GM23338 (cell line): ENCODE results near the gene SDC3. TPM values are rescaled to one million over a fixed set of nuclear protein-coding genes. Genes with fewer than 3 reads are reported as not detected.

Experiments used
- ATAC-seq: fragments of 200-7000 bp; cut with Tn5 transposase; 3 replicates; pipeline ENCODE4 v1.9.1; 2020
- DNase-seq: peaks from one replicate; pipeline ENCODE4 v3.0.0-alpha.2; 2015; ENCODE audit warnings: low spot score
- H2AFZ ChIP-seq: fragments of 200-600 bp; sonication (generic); 2 replicates; pipeline ENCODE4 v1.8.0; 2016; ENCODE audit warnings: antibody characterized with exemption, mild to moderate bottlenecking, moderate library complexity
- H3F3A ChIP-seq: fragments of 200-600 bp; sonication (generic); replicated peaks from 2 replicates; pipeline ENCODE4 v1.8.0; 2017; ENCODE audit warnings: antibody characterized with exemption, mixed run types, low read depth
- H3K27ac ChIP-seq: fragments of 200-600 bp; sonication (generic); 2 replicates; pipeline ENCODE4 v1.6.1; 2016; ENCODE audit warnings: low read depth
- H3K27me3 ChIP-seq: fragments of 200-600 bp; sonication (generic); 2 replicates; pipeline ENCODE4 v1.8.0; 2016; ENCODE audit warnings: mild to moderate bottlenecking, mixed run types, moderate library complexity; ENCODE audit not compliant: insufficient read depth
- H3K36me3 ChIP-seq: fragments of 200-600 bp; sonication (generic); 2 replicates; pipeline ENCODE4 v1.8.0; 2016; ENCODE audit warnings: mild to moderate bottlenecking; ENCODE audit not compliant: insufficient read depth
- H3K4me1 ChIP-seq: fragments of 200-600 bp; sonication (generic); 2 replicates; pipeline ENCODE4 v1.8.0; 2016; ENCODE audit warnings: mild to moderate bottlenecking, moderate library complexity; ENCODE audit not compliant: insufficient read depth
- H3K4me2 ChIP-seq: fragments of 200-600 bp; sonication (generic); 2 replicates; pipeline ENCODE4 v1.7.1; 2017; ENCODE audit warnings: mixed run types
- H3K4me3 ChIP-seq: fragments of 200-600 bp; sonication (generic); 2 replicates; pipeline ENCODE4 v1.6.1; 2016; ENCODE audit warnings: mixed run types
- H3K79me2 ChIP-seq: fragments of 200-600 bp; sonication (generic); replicated peaks from 2 replicates; pipeline ENCODE4 v1.8.0; 2017; ENCODE audit warnings: mild to moderate bottlenecking; ENCODE audit not compliant: insufficient read depth
- H3K9me2 ChIP-seq: fragments of 200-600 bp; sonication (generic); 2 replicates; pipeline ENCODE4 v1.8.0; 2017; ENCODE audit not compliant: insufficient read depth
- H4K20me1 ChIP-seq: fragments of 200-600 bp; sonication (generic); replicated peaks from 2 replicates; pipeline ENCODE4 v1.8.0; 2017; ENCODE audit warnings: mild to moderate bottlenecking; ENCODE audit not compliant: insufficient read depth
- H3K27ac Mint-ChIP-seq: 2 replicates; pipeline ENCODE4 v1.8.0; 2020; ENCODE audit warnings: inconsistent platforms, mild to moderate bottlenecking, moderate library complexity, mixed read lengths
- H3K27me3 Mint-ChIP-seq: 3 replicates; pipeline ENCODE4 v1.8.0; 2022; ENCODE audit warnings: low read depth, mild to moderate bottlenecking, moderate library complexity, mixed read lengths, inconsistent platforms; ENCODE audit not compliant: insufficient read depth, poor library complexity
- H3K36me3 Mint-ChIP-seq: 3 replicates; pipeline ENCODE4 v1.8.0; 2021; ENCODE audit warnings: low read depth, mild to moderate bottlenecking, inconsistent platforms, moderate library complexity, mixed read lengths
- H3K4me1 Mint-ChIP-seq: 3 replicates; pipeline ENCODE4 v1.8.0; 2020; ENCODE audit warnings: mild to moderate bottlenecking, inconsistent platforms, mixed read lengths
- H3K4me3 Mint-ChIP-seq: 3 replicates; pipeline ENCODE4 v1.8.0; 2021; ENCODE audit warnings: moderate library complexity, mild to moderate bottlenecking, inconsistent platforms, mixed read lengths
- H3K9me3 Mint-ChIP-seq: 3 replicates; pipeline ENCODE4 v1.8.0; 2020; ENCODE audit warnings: moderate library complexity, mild to moderate bottlenecking, inconsistent platforms, mixed read lengths
- EZH2 ChIP-seq: fragments of 200-600 bp; sonication (generic); IDR thresholded peaks from one replicate; pipeline ENCODE4 v1.8.0; 2017; ENCODE audit warnings: antibody characterized with exemption, mild to moderate bottlenecking, low read depth; ENCODE audit not compliant: unreplicated experiment
- JUNB ChIP-seq: IDR thresholded peaks from one replicate; pipeline ENCODE4 v1.6.1; 2016; ENCODE audit warnings: antibody characterized with exemption; ENCODE audit not compliant: unreplicated experiment
- STAT1 ChIP-seq: IDR thresholded peaks from one replicate; pipeline ENCODE4 v1.6.1; 2016; ENCODE audit warnings: antibody characterized with exemption; ENCODE audit not compliant: unreplicated experiment
- ZNF114 ChIP-seq: fragments of 250-450 bp; sonication (Bioruptor Pico); IDR thresholded peaks from 2 replicates; pipeline ENCODE4 v1.5.0; 2020; ENCODE audit warnings: mild to moderate bottlenecking, moderate library complexity
- polyA plus RNA-seq: library from polyadenylated mRNA; unstranded; fragments of >200 nt; fragmentation: Nextera tagmentation; extraction: Ambion mirVana; gene quantifications from 2 replicates; pipeline ENCODE4 v1.2.1, GENCODE V29; 2016
- total RNA-seq: library from RNA; depleted of rRNA; stranded (reverse); fragments of >200 nt; shearing (Covaris generic); gene quantifications from 2 replicates; pipeline ENCODE4 v1.2.3, GENCODE V29; 2014
- TF ChIP-seq, protein P1 (sequence below): fragments of 250-450 bp; sonication (Bioruptor Pico); IDR thresholded peaks from 2 replicates; pipeline ENCODE4 v1.5.0; 2020; ENCODE audit warnings: mild to moderate bottlenecking, moderate library complexity
- TF ChIP-seq, protein P2 (sequence below): IDR thresholded peaks from 2 replicates; pipeline ENCODE4 v1.6.1; 2016; ENCODE audit warnings: antibody characterized with exemption
- TF ChIP-seq, protein P3 (sequence below): IDR thresholded peaks from one replicate; pipeline ENCODE4 v1.6.1; 2018; ENCODE audit warnings: antibody characterized with exemption; ENCODE audit not compliant: unreplicated experiment

The SDC3 gene
- total and polyA plus RNA-seq, 2 experiments from 2014 or later: 5.2 to 29.7 TPM

DNA sequence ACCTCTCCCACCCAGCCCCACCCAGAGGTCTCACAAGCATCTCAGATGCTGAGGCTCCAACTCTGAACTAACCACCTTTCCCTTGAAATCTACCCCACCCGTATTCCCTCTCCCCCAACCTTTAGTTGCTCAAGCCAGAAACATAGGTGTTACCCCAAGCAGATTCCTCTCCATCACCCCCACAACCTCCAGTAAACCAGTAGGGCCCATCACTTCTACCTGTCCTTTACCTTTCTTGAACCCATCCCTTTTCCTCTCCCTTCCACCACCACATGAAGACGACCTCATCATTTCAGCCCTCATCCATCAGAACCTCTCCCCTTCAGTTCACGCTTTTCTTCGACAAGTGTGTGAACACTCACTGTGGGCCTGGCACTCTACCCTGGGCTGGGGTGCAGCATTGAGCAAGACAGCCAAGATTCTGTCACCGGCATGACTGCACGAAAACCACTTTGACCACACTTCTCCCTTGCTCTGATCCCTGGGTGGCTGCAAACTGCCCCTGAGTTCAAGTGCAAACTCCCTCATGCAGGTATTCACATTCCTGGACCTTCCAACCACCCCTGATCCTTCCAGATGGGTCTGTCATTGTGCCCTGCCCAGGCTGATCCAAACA lies 85.5 kb downstream of the SDC3 start (continued):
- TF ChIP-seq, protein P1, sequence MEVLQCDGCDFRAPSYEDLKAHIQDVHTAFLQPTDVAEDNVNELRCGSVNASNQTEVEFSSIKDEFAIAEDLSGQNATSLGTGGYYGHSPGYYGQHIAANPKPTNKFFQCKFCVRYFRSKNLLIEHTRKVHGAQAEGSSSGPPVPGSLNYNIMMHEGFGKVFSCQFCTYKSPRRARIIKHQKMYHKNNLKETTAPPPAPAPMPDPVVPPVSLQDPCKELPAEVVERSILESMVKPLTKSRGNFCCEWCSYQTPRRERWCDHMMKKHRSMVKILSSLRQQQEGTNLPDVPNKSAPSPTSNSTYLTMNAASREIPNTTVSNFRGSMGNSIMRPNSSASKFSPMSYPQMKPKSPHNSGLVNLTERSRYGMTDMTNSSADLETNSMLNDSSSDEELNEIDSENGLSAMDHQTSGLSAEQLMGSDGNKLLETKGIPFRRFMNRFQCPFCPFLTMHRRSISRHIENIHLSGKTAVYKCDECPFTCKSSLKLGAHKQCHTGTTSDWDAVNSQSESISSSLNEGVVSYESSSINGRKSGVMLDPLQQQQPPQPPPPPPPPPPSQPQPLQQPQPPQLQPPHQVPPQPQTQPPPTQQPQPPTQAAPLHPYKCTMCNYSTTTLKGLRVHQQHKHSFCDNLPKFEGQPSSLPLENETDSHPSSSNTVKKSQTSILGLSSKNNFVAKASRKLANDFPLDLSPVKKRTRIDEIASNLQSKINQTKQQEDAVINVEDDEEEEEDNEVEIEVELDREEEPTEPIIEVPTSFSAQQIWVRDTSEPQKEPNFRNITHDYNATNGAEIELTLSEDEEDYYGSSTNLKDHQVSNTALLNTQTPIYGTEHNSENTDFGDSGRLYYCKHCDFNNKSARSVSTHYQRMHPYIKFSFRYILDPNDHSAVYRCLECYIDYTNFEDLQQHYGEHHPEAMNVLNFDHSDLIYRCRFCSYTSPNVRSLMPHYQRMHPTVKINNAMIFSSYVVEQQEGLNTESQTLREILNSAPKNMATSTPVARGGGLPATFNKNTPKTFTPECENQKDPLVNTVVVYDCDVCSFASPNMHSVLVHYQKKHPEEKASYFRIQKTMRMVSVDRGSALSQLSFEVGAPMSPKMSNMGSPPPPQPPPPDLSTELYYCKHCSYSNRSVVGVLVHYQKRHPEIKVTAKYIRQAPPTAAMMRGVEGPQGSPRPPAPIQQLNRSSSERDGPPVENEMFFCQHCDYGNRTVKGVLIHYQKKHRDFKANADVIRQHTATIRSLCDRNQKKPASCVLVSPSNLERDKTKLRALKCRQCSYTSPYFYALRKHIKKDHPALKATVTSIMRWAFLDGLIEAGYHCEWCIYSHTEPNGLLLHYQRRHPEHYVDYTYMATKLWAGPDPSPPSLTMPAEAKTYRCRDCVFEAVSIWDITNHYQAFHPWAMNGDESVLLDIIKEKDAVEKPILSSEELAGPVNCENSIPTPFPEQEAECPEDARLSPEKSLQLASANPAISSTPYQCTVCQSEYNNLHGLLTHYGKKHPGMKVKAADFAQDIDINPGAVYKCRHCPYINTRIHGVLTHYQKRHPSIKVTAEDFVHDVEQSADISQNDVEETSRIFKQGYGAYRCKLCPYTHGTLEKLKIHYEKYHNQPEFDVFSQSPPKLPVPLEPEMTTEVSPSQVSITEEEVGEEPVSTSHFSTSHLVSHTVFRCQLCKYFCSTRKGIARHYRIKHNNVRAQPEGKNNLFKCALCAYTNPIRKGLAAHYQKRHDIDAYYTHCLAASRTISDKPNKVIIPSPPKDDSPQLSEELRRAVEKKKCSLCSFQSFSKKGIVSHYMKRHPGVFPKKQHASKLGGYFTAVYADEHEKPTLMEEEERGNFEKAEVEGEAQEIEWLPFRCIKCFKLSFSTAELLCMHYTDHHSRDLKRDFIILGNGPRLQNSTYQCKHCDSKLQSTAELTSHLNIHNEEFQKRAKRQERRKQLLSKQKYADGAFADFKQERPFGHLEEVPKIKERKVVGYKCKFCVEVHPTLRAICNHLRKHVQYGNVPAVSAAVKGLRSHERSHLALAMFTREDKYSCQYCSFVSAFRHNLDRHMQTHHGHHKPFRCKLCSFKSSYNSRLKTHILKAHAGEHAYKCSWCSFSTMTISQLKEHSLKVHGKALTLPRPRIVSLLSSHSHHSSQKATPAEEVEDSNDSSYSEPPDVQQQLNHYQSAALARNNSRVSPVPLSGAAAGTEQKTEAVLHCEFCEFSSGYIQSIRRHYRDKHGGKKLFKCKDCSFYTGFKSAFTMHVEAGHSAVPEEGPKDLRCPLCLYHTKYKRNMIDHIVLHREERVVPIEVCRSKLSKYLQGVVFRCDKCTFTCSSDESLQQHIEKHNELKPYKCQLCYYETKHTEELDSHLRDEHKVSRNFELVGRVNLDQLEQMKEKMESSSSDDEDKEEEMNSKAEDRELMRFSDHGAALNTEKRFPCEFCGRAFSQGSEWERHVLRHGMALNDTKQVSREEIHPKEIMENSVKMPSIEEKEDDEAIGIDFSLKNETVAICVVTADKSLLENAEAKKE (CRISPR knock-in tag): no peak
- no peak for TF ChIP-seq EZH2
- no peak for TF ChIP-seq ZNF114 (CRISPR knock-in tag)
- TF ChIP-seq STAT1: no peak
- no peak for TF ChIP-seq JUNB

DNA sequence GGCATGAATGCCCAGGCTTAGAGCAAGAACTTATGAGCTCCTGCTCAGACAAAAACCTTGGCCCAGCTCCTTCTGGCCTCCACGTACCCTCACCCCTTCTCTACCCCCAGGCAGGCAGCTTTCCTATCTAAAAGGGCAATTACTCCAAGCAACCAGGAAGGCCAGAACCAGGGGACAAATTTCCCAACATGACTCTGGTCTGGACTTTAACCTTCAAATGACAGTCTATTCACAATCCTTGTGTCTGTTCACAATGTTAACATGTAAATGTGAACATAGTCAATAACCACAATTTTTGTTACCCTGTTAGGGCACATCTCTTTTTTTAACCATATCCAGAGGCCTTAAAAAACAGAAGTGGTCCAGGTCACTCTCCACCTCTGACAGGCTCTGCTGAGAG lies 86.6 kb downstream of the SDC3 start:
- H4K20me1 ChIP-seq: no peaks in the 10 kb centered on the region
- H3K27me3 ChIP-seq: 0 out of 2 replicates have a peak, but pooled peaks cover 4% of the 10 kb centered on the region
- H3K79me2 ChIP-seq: no peaks in the 10 kb centered on the region
- no peaks in the 10 kb centered on the region for H3K9me2 ChIP-seq
- no peak overlapping the region for H3K4me2 ChIP-seq
- no peaks in the 10 kb centered on the region for H3K9me3 Mint-ChIP-seq
- H3K4me3 ChIP-seq: no peak overlapping the region
- 0 out of 2 replicates have a peak, but pooled peaks cover 2% of the 10 kb centered on the region for H3F3A ChIP-seq
- DNase-seq: no peak
- H3K4me3 Mint-ChIP-seq: no peak overlapping the region
- no peaks in the 10 kb centered on the region for H3K36me3 Mint-ChIP-seq
- ATAC-seq: no peak
- peaks cover 32% of the 10 kb centered on the region for H3K4me1 Mint-ChIP-seq
- no peak overlapping the region for H3K27ac Mint-ChIP-seq
- H3K27me3 Mint-ChIP-seq: peaks cover 25% of the 10 kb centered on the region
- no peak overlapping the region for H2AFZ ChIP-seq
- no peak overlapping the region for H3K27ac ChIP-seq
- no peaks in the 10 kb centered on the region for H3K36me3 ChIP-seq
- H3K4me1 ChIP-seq: peaks cover 28% of the 10 kb centered on the region
- TF ChIP-seq ZNF114 (CRISPR knock-in tag): no peak
- TF ChIP-seq, protein P2, sequence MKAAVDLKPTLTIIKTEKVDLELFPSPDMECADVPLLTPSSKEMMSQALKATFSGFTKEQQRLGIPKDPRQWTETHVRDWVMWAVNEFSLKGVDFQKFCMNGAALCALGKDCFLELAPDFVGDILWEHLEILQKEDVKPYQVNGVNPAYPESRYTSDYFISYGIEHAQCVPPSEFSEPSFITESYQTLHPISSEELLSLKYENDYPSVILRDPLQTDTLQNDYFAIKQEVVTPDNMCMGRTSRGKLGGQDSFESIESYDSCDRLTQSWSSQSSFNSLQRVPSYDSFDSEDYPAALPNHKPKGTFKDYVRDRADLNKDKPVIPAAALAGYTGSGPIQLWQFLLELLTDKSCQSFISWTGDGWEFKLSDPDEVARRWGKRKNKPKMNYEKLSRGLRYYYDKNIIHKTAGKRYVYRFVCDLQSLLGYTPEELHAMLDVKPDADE: no peak
- TF ChIP-seq STAT1: no peak
- TF ChIP-seq, protein P3, sequence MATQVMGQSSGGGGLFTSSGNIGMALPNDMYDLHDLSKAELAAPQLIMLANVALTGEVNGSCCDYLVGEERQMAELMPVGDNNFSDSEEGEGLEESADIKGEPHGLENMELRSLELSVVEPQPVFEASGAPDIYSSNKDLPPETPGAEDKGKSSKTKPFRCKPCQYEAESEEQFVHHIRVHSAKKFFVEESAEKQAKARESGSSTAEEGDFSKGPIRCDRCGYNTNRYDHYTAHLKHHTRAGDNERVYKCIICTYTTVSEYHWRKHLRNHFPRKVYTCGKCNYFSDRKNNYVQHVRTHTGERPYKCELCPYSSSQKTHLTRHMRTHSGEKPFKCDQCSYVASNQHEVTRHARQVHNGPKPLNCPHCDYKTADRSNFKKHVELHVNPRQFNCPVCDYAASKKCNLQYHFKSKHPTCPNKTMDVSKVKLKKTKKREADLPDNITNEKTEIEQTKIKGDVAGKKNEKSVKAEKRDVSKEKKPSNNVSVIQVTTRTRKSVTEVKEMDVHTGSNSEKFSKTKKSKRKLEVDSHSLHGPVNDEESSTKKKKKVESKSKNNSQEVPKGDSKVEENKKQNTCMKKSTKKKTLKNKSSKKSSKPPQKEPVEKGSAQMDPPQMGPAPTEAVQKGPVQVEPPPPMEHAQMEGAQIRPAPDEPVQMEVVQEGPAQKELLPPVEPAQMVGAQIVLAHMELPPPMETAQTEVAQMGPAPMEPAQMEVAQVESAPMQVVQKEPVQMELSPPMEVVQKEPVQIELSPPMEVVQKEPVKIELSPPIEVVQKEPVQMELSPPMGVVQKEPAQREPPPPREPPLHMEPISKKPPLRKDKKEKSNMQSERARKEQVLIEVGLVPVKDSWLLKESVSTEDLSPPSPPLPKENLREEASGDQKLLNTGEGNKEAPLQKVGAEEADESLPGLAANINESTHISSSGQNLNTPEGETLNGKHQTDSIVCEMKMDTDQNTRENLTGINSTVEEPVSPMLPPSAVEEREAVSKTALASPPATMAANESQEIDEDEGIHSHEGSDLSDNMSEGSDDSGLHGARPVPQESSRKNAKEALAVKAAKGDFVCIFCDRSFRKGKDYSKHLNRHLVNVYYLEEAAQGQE: no peak
